Fibroblast of the aortic adventitia (primary cell): ENCODE measurements around the gene AFAP1. TPM values are rescaled to one million over a fixed set of nuclear protein-coding genes. Genes with fewer than 3 reads are reported as not detected.
A peak's percentile ranks its signal among the peaks of the same experiment; 100 is the strongest.

Source experiments
- DNase-seq: peaks from one replicate; pipeline ENCODE4 v3.0.0-alpha.2; 2010; ENCODE audit warnings: low read depth
- H3K4me3 ChIP-seq: 2 replicates; pipeline ENCODE4 v1.5.1; 2011; ENCODE audit warnings: low read depth, mild to moderate bottlenecking, control low read depth, low read length, moderate library complexity
- CTCF ChIP-seq: IDR thresholded peaks from 2 replicates; pipeline ENCODE4 v1.5.1; 2011; ENCODE audit warnings: mild to moderate bottlenecking, low read length, control low read depth, inconsistent platforms; ENCODE audit not compliant: insufficient read depth
- total RNA-seq: library from RNA; depleted of rRNA; stranded (reverse); fragments of >200 nt; gene quantifications from 2 replicates; pipeline ENCODE4 v1.2.3, GENCODE V29; 2012; ENCODE audit warnings: low replicate concordance

Gene AFAP1
- total RNA-seq, 1 donor: 66.0 TPM

GRCh38 chr4:7956934-7957656 lies 17.4 kb upstream of the AFAP1 start:
- H3K4me3 ChIP-seq: no peak overlapping the region
- no peak for TF ChIP-seq CTCF
- no peak for DNase-seq

GRCh38 chr4:7956270-7956808 lies 16.7 kb upstream of the AFAP1 start:
- TF ChIP-seq CTCF: no peak
- peak; percentile 80 for DNase-seq

GRCh38 chr4:7955393-7955792 lies 15.7 kb upstream of the AFAP1 start:
- DNase-seq: no peak
- no peak overlapping the region for H3K4me3 ChIP-seq
- TF ChIP-seq CTCF: no peak

More at GRCh38 chr4:7956270-7956808, 16.7 kb upstream of the AFAP1 start:
- H3K4me3 ChIP-seq: no peak overlapping the region

- DNase-seq: no peak
- H3K4me3 ChIP-seq: no peak overlapping the region
- TF ChIP-seq CTCF: no peak
Observed at GRCh38 chr4:7952615-7953014, 13.0 kb upstream of the AFAP1 start.

GRCh38 chr4:7950301-7951092 lies 10.8 kb upstream of the AFAP1 start:
- no peak for DNase-seq

GRCh38 chr4:7949759-7950158 lies 10.1 kb upstream of the AFAP1 start:
- H3K4me3 ChIP-seq: no peak overlapping the region
- DNase-seq: no peak
- TF ChIP-seq CTCF: no peak

More at GRCh38 chr4:7950301-7951092, 10.8 kb upstream of the AFAP1 start:
- no peak overlapping the region for H3K4me3 ChIP-seq
- no peak for TF ChIP-seq CTCF
